ENCODE data around the gene CENPS. TPM values are rescaled to one million over a fixed set of nuclear protein-coding genes. Genes with fewer than 3 reads are reported as not detected.

The CENPS gene
- total and polyA plus RNA-seq, 2 of the 13 experiments (the other 11 are each of a cell fraction or from before 2014, with no cell fraction given): 3.3 to 22.0 TPM

DNA sequence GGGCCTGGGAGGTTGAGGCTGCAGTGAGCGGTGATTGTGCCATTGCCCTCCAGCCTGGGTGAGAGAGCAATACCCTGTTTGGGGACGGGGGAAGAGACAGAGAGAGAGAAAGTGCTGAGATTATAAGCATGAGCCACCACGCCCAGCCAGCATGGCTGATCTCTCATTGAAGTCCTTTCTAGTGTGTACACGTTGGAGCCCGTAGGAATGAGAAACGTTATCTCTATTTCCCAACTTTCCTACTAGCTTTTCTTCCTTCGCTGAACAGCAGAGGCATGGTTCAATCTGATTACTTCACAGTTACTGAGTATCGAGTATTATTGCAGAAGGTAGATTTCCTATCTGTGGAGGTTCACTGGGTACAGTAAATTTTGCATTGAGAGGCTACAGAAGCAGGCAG lies 49.1 kb downstream of the CENPS start:
- no peak overlapping the region for H3K4me3 ChIP-seq (replicated peaks in 1 of 3; ENCODE audit: insufficient read depth in 1 of 3, low read depth in 2 of 3, low read length in 3 of 3)
- no peak for FAIRE-seq
- H3K4me1 ChIP-seq (ENCODE audit: insufficient read depth, low read length): peaks cover 24% of the 10 kb centered on the region
- ATAC-seq: no peak
- 0 out of 5 replicates have a peak, but pooled peaks cover 2 to 4% of the 10 kb centered on the region in 2 experiments for H3K36me3 ChIP-seq (replicated peaks in 1 of 2; ENCODE audit: control insufficient read depth in 1 of 2, insufficient read depth in 2 of 2, low read length in 2 of 2)
- no peak overlapping the region for H2AFZ ChIP-seq (ENCODE audit: low read length)
- no TSS peak for BruUV-seq (replicated peaks)
- ChIA-PET CTCF (ENCODE audit: low intra/inter-chr PET ratio, low total read pairs) (no interaction called here), POLR2A (no interaction called here)
- no peak overlapping the region for H3K4me2 ChIP-seq (ENCODE audit: low read depth, low read length)
- intact Hi-C loops (cut with micrococcal nuclease; ENCODE audit: unreplicated experiment): no loop called here
- WGBS (ENCODE audit: low lambda C conversion rate): 83% methylated on average over 8 of the region's 8 CpGs
- no peaks in the 10 kb centered on the region; a peak in 1 of 5 replicates for H3K27me3 ChIP-seq (ENCODE audit: control insufficient read depth in 1 of 2, insufficient read depth in 2 of 2, low read length in 2 of 2)
- 0 out of 2 replicates have a peak, but pooled peaks cover under 1% of the 10 kb centered on the region for H4K20me1 ChIP-seq (ENCODE audit: insufficient read depth, low read length)
- DNase-seq (ENCODE audit: low spot score): no peak
- H3K9me3 ChIP-seq (ENCODE audit: low read length): no peaks in the 10 kb centered on the region
- TF ChIP-seq, protein P1, sequence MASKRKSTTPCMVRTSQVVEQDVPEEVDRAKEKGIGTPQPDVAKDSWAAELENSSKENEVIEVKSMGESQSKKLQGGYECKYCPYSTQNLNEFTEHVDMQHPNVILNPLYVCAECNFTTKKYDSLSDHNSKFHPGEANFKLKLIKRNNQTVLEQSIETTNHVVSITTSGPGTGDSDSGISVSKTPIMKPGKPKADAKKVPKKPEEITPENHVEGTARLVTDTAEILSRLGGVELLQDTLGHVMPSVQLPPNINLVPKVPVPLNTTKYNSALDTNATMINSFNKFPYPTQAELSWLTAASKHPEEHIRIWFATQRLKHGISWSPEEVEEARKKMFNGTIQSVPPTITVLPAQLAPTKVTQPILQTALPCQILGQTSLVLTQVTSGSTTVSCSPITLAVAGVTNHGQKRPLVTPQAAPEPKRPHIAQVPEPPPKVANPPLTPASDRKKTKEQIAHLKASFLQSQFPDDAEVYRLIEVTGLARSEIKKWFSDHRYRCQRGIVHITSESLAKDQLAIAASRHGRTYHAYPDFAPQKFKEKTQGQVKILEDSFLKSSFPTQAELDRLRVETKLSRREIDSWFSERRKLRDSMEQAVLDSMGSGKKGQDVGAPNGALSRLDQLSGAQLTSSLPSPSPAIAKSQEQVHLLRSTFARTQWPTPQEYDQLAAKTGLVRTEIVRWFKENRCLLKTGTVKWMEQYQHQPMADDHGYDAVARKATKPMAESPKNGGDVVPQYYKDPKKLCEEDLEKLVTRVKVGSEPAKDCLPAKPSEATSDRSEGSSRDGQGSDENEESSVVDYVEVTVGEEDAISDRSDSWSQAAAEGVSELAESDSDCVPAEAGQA (IDR thresholded peaks at IDR 0.05; ENCODE audit: low read depth): no peak
- TF ChIP-seq, protein P1 (CRISPR knock-in tag; IDR thresholded peaks at IDR 0.05; ENCODE audit: borderline replicate concordance): no peak
- TF ChIP-seq, protein P2, sequence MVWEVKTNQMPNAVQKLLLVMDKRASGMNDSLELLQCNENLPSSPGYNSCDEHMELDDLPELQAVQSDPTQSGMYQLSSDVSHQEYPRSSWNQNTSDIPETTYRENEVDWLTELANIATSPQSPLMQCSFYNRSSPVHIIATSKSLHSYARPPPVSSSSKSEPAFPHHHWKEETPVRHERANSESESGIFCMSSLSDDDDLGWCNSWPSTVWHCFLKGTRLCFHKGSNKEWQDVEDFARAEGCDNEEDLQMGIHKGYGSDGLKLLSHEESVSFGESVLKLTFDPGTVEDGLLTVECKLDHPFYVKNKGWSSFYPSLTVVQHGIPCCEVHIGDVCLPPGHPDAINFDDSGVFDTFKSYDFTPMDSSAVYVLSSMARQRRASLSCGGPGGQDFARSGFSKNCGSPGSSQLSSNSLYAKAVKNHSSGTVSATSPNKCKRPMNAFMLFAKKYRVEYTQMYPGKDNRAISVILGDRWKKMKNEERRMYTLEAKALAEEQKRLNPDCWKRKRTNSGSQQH (CRISPR knock-in tag; IDR thresholded peaks at IDR 0.05; ENCODE audit: low read depth): no peak
- TF ChIP-seq ZBTB38 (CRISPR knock-in tag; IDR thresholded peaks at IDR 0.05): no peak
- TF ChIP-seq ZNF543 (CRISPR knock-in tag; IDR thresholded peaks at IDR 0.05): no peak
- no peak for TF ChIP-seq NR1H2 (CRISPR knock-in tag; IDR thresholded peaks at IDR 0.05; ENCODE audit: borderline replicate concordance, low read depth)
- TF ChIP-seq ZNF790 (CRISPR knock-in tag; IDR thresholded peaks at IDR 0.05; ENCODE audit: borderline replicate concordance): no peak
- TF ChIP-seq, protein P3, sequence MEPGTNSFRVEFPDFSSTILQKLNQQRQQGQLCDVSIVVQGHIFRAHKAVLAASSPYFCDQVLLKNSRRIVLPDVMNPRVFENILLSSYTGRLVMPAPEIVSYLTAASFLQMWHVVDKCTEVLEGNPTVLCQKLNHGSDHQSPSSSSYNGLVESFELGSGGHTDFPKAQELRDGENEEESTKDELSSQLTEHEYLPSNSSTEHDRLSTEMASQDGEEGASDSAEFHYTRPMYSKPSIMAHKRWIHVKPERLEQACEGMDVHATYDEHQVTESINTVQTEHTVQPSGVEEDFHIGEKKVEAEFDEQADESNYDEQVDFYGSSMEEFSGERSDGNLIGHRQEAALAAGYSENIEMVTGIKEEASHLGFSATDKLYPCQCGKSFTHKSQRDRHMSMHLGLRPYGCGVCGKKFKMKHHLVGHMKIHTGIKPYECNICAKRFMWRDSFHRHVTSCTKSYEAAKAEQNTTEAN (CRISPR knock-in tag; conservative IDR thresholded peaks at IDR 0.05): no peak
- no peak for TF ChIP-seq KLF9 (CRISPR knock-in tag; IDR thresholded peaks at IDR 0.05; ENCODE audit: low read depth)
- no peak for TF ChIP-seq DNMT1 (CRISPR knock-in tag; IDR thresholded peaks at IDR 0.05)
- TF ChIP-seq SSRP1 (CRISPR knock-in tag; IDR thresholded peaks at IDR 0.05): no peak
- TF ChIP-seq, protein P4, sequence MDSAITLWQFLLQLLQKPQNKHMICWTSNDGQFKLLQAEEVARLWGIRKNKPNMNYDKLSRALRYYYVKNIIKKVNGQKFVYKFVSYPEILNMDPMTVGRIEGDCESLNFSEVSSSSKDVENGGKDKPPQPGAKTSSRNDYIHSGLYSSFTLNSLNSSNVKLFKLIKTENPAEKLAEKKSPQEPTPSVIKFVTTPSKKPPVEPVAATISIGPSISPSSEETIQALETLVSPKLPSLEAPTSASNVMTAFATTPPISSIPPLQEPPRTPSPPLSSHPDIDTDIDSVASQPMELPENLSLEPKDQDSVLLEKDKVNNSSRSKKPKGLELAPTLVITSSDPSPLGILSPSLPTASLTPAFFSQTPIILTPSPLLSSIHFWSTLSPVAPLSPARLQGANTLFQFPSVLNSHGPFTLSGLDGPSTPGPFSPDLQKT (CRISPR knock-in tag; IDR thresholded peaks at IDR 0.05; ENCODE audit: borderline replicate concordance): no peak
- H3K27ac ChIP-seq (ENCODE audit: extremely low read length, insufficient read depth, low read length): no peak overlapping the region
- in situ Hi-C loops (cut with HindIII; ENCODE audit: extremely low pct_ligation_motif_present, low pct_unique_long_range_greater_than_20kb): loop anchor here (10.0 kb wide), 1 partner anchor 94 kb away; no protein-coding TSS in a partner anchor
- H3K9ac ChIP-seq (ENCODE audit: insufficient read depth, low read depth, low read length): no peak overlapping the region
- H3K79me2 ChIP-seq (ENCODE audit: insufficient read depth, low read length): peaks cover 52% of the 10 kb centered on the region
